ENCODE data around the gene CBFA2T2.
A peak's percentile ranks its signal among the peaks of the same experiment; 100 is the strongest.

The CBFA2T2 gene

GRCh38 chr20:33537608-33538007 is 47.7 kb downstream of the CBFA2T2 start:
- DNase-seq: no peak
- no CpG with 5 or more reads among the region's 2 CpGs for WGBS (ENCODE audit: extremely low coverage, insufficient coverage, insufficient read length)
- Histone ChIP-seq H3K79me1 (ENCODE audit: low read length) (peaks cover 2% of the 10 kb centered on the region), H3K23ac (ENCODE audit: low read length) (no peak overlapping the region), H4K91ac (ENCODE audit: low read depth, low read length) (no peak overlapping the region), H3K9me3 (ENCODE audit: insufficient read depth, low read depth, low read length) (peaks cover 1% of the 10 kb centered on the region), H4K12ac (ENCODE audit: low read depth, low read length) (no peak overlapping the region), H3K4me3 (ENCODE audit: low read depth, low read length) (no peak overlapping the region), H3K36me3 (ENCODE audit: control insufficient read depth in 1 of 2, insufficient read depth in 2 of 2, low read length in 2 of 2) (peaks cover 0 to 2% of the 10 kb centered on the region in 2 experiments), H3K14ac (ENCODE audit: low read length) (no peak overlapping the region), H3K4me2 (ENCODE audit: low read length) (no peak overlapping the region), H3K79me2 (ENCODE audit: control insufficient read depth, insufficient read depth, low read length, poor library complexity) (peaks cover 2% of the 10 kb centered on the region), H3K4ac (ENCODE audit: low read depth, low read length) (no peak overlapping the region), H2AFZ (ENCODE audit: insufficient read depth, low read length, poor library complexity) (no peak overlapping the region), H3K4me1 (ENCODE audit: control insufficient read depth in 1 of 2, insufficient read depth in 2 of 2, low read length in 2 of 2) (peaks cover 2 to 5% of the 10 kb centered on the region in 2 experiments), H2AK5ac (ENCODE audit: low read length) (no peak overlapping the region), H2BK5ac (ENCODE audit: low read depth, low read length, poor library complexity) (no peak overlapping the region), H3K27me3 (ENCODE audit: insufficient read depth, low read length) (no peaks in the 10 kb centered on the region), H4K8ac (ENCODE audit: low read depth, low read length) (no peak overlapping the region), H2BK12ac (ENCODE audit: low read length) (no peak overlapping the region), H3K9ac (ENCODE audit: low read length) (no peak overlapping the region), H3K27ac (ENCODE audit: low read depth, low read length) (no peak overlapping the region), H3K18ac (ENCODE audit: low read length) (no peak overlapping the region), H2BK120ac (ENCODE audit: insufficient read depth, low read length, poor library complexity) (no peak overlapping the region)

- WGBS (ENCODE audit: extremely low coverage, insufficient coverage, insufficient read length): no CpG with 5 or more reads among the region's 1 CpG
- no peaks in the 10 kb centered on the region for H3K79me1 ChIP-seq (ENCODE audit: low read length)
These were observed 49.2 kb downstream of the CBFA2T2 start for GRCh38 chr20:33539129-33539528.

GRCh38 chr20:33540427-33540826 is 50.5 kb downstream of the CBFA2T2 start:
- no peak overlapping the region for H2AFZ ChIP-seq (ENCODE audit: insufficient read depth, low read length, poor library complexity)
- H3K4ac ChIP-seq (ENCODE audit: low read depth, low read length): no peak overlapping the region
- no peak overlapping the region for H3K9ac ChIP-seq (ENCODE audit: low read length)
- H3K23ac ChIP-seq (ENCODE audit: low read length): no peak overlapping the region
- no peak overlapping the region for H3K14ac ChIP-seq (ENCODE audit: low read length)
- H2BK5ac ChIP-seq (ENCODE audit: low read depth, low read length, poor library complexity): no peak overlapping the region
- H3K79me2 ChIP-seq (ENCODE audit: control insufficient read depth, insufficient read depth, low read length, poor library complexity): peaks cover 2% of the 10 kb centered on the region
- no peak overlapping the region for H2BK120ac ChIP-seq (ENCODE audit: insufficient read depth, low read length, poor library complexity)
- no peak overlapping the region for H2BK12ac ChIP-seq (ENCODE audit: low read length)
- no peak overlapping the region for H3K27ac ChIP-seq (ENCODE audit: low read depth, low read length)
- no peaks in the 10 kb centered on the region for H3K27me3 ChIP-seq (ENCODE audit: insufficient read depth, low read length)
- H4K91ac ChIP-seq (ENCODE audit: low read depth, low read length): no peak overlapping the region
- H3K4me2 ChIP-seq (ENCODE audit: low read length): no peak overlapping the region
- no peak for DNase-seq
- H3K4me1 ChIP-seq (ENCODE audit: control insufficient read depth in 1 of 2, insufficient read depth in 2 of 2, low read length in 2 of 2): peaks cover 0 to 3% of the 10 kb centered on the region in 2 experiments
- H4K12ac ChIP-seq (ENCODE audit: low read depth, low read length): no peak overlapping the region
- no CpG with 5 or more reads among the region's 4 CpGs for WGBS (ENCODE audit: extremely low coverage, insufficient coverage, insufficient read length)
- H3K9me3 ChIP-seq (ENCODE audit: insufficient read depth, low read depth, low read length): peaks cover 2% of the 10 kb centered on the region
- no peak overlapping the region for H3K4me3 ChIP-seq (ENCODE audit: low read depth, low read length)
- no peak overlapping the region for H3K18ac ChIP-seq (ENCODE audit: low read length)
- no peaks in the 10 kb centered on the region for H3K79me1 ChIP-seq (ENCODE audit: low read length)
- H3K36me3 ChIP-seq (ENCODE audit: control insufficient read depth in 1 of 2, insufficient read depth in 2 of 2, low read length in 2 of 2): peaks cover 0 to 2% of the 10 kb centered on the region in 2 experiments
- H4K8ac ChIP-seq (ENCODE audit: low read depth, low read length): no peak overlapping the region
- H2AK5ac ChIP-seq (ENCODE audit: low read length): no peak overlapping the region

More at GRCh38 chr20:33539129-33539528, 49.2 kb downstream of the CBFA2T2 start:
- Histone ChIP-seq H4K12ac (ENCODE audit: low read depth, low read length) (no peak overlapping the region), H3K36me3 (ENCODE audit: control insufficient read depth in 1 of 2, insufficient read depth in 2 of 2, low read length in 2 of 2) (peaks cover 0 to 2% of the 10 kb centered on the region in 2 experiments), H3K27me3 (ENCODE audit: insufficient read depth, low read length) (no peaks in the 10 kb centered on the region), H3K27ac (ENCODE audit: low read depth, low read length) (no peak overlapping the region), H4K91ac (ENCODE audit: low read depth, low read length) (no peak overlapping the region), H2BK12ac (ENCODE audit: low read length) (no peak overlapping the region), H3K4me3 (ENCODE audit: low read depth, low read length) (no peak overlapping the region), H3K4me1 (ENCODE audit: control insufficient read depth in 1 of 2, insufficient read depth in 2 of 2, low read length in 2 of 2) (peaks cover 0 to 3% of the 10 kb centered on the region in 2 experiments), H2BK5ac (ENCODE audit: low read depth, low read length, poor library complexity) (no peak overlapping the region), H3K4ac (ENCODE audit: low read depth, low read length) (no peak overlapping the region), H3K14ac (ENCODE audit: low read length) (no peak overlapping the region), H3K18ac (ENCODE audit: low read length) (no peak overlapping the region), H2AK5ac (ENCODE audit: low read length) (no peak overlapping the region), H3K79me2 (ENCODE audit: control insufficient read depth, insufficient read depth, low read length, poor library complexity) (peaks cover 2% of the 10 kb centered on the region), H3K4me2 (ENCODE audit: low read length) (no peak overlapping the region), H2AFZ (ENCODE audit: insufficient read depth, low read length, poor library complexity) (no peak overlapping the region), H4K8ac (ENCODE audit: low read depth, low read length) (no peak overlapping the region), H3K23ac (ENCODE audit: low read length) (no peak overlapping the region), H3K9me3 (ENCODE audit: insufficient read depth, low read depth, low read length) (peaks cover 2% of the 10 kb centered on the region), H2BK120ac (ENCODE audit: insufficient read depth, low read length, poor library complexity) (no peak overlapping the region), H3K9ac (ENCODE audit: low read length) (no peak overlapping the region)
- no peak for DNase-seq

- Histone ChIP-seq H3K4ac (ENCODE audit: low read depth, low read length) (no peak overlapping the region), H3K27ac (ENCODE audit: low read depth, low read length) (no peak overlapping the region), H3K9me3 (ENCODE audit: insufficient read depth, low read depth, low read length) (peaks cover 2% of the 10 kb centered on the region), H4K12ac (ENCODE audit: low read depth, low read length) (no peak overlapping the region), H3K14ac (ENCODE audit: low read length) (no peak overlapping the region), H2BK5ac (ENCODE audit: low read depth, low read length, poor library complexity) (no peak overlapping the region), H3K27me3 (ENCODE audit: insufficient read depth, low read length) (no peaks in the 10 kb centered on the region), H3K18ac (ENCODE audit: low read length) (no peak overlapping the region), H3K4me1 (ENCODE audit: control insufficient read depth in 1 of 2, insufficient read depth in 2 of 2, low read length in 2 of 2) (peaks cover 0 to 3% of the 10 kb centered on the region in 2 experiments), H3K4me3 (ENCODE audit: low read depth, low read length) (no peak overlapping the region), H2BK120ac (ENCODE audit: insufficient read depth, low read length, poor library complexity) (no peak overlapping the region), H3K79me1 (ENCODE audit: low read length) (no peaks in the 10 kb centered on the region), H2AK5ac (ENCODE audit: low read length) (no peak overlapping the region), H4K8ac (ENCODE audit: low read depth, low read length) (no peak overlapping the region), H3K23ac (ENCODE audit: low read length) (peak overlapping the region; percentile 88), H3K36me3 (ENCODE audit: control insufficient read depth in 1 of 2, insufficient read depth in 2 of 2, low read length in 2 of 2) (peaks cover 0 to 2% of the 10 kb centered on the region in 2 experiments), H3K79me2 (ENCODE audit: control insufficient read depth, insufficient read depth, low read length, poor library complexity) (peaks cover 2% of the 10 kb centered on the region), H3K9ac (ENCODE audit: low read length) (no peak overlapping the region), H2AFZ (ENCODE audit: insufficient read depth, low read length, poor library complexity) (no peak overlapping the region), H3K4me2 (ENCODE audit: low read length) (no peak overlapping the region), H4K91ac (ENCODE audit: low read depth, low read length) (no peak overlapping the region), H2BK12ac (ENCODE audit: low read length) (no peak overlapping the region)
- DNase-seq: no peak
- no CpG with 5 or more reads among the region's 4 CpGs for WGBS (ENCODE audit: extremely low coverage, insufficient coverage, insufficient read length)
These were observed 51.2 kb downstream of the CBFA2T2 start for GRCh38 chr20:33541074-33541473.

Measured in trophoblast cell (in vitro differentiated cells and primary cell).